Suprapubic skin (tissue), 4 donors: Measurements from ENCODE around the gene SLITRK1. TPM values are rescaled to one million over a fixed set of nuclear protein-coding genes. Genes with fewer than 3 reads are reported as not detected.

Experiments used
- DNase-seq, 2 donors: peaks; one replicate each; pipeline ENCODE4 v3.0.0-alpha.2; 2019; ENCODE audit warnings: low spot score in 2 of 2
- H3K27ac ChIP-seq: fragments of 200-600 bp; sonication (generic); one replicate; pipeline ENCODE4 v1.5.1; 2019
- H3K27me3 ChIP-seq: fragments of 200-600 bp; sonication (generic); one replicate; pipeline ENCODE4 v1.5.1; 2019
- H3K36me3 ChIP-seq: fragments of 200-600 bp; sonication (generic); one replicate; pipeline ENCODE4 v1.5.1; 2019
- H3K4me1 ChIP-seq: fragments of 200-600 bp; sonication (generic); one replicate; pipeline ENCODE4 v1.5.1; 2019
- H3K4me3 ChIP-seq: fragments of 200-600 bp; sonication (generic); one replicate; pipeline ENCODE4 v1.5.1; 2019; ENCODE audit warnings: mild to moderate bottlenecking
- H3K9me3 ChIP-seq: fragments of 200-600 bp; sonication (generic); one replicate; pipeline ENCODE4 v1.5.1; 2019
- CTCF ChIP-seq, 2 donors: fragments of 200-600 bp in 1 of 2; fragments of 450-650 bp in 1 of 2; sonication (generic) in 1 of 2; IDR thresholded peaks; one replicate each; pipeline ENCODE4 v1.5.1; 2016 to 2019; ENCODE audit warnings: antibody characterized with exemption in 2 of 2, mild to moderate bottlenecking in 1 of 2, moderate library complexity in 1 of 2
- EP300 ChIP-seq: sonication (generic); formaldehyde crosslinking; IDR thresholded peaks from one replicate; pipeline ENCODE4 v1.6.1; 2017; ENCODE audit warnings: antibody characterized with exemption
- POLR2A ChIP-seq, 2 donors: fragments of 450-650 bp; IDR thresholded peaks; one replicate each; pipeline ENCODE4 v1.6.1; 2017; ENCODE audit warnings: antibody characterized with exemption in 2 of 2, mild to moderate bottlenecking in 2 of 2, moderate library complexity in 2 of 2
- POLR2AphosphoS5 ChIP-seq, 3 donors: sonication (generic); formaldehyde crosslinking; IDR thresholded peaks; one replicate each; pipeline ENCODE4 v1.6.1; 2017; ENCODE audit warnings: antibody characterized with exemption in 3 of 3
- WGBS: methylation state at CpG from one replicate; pipeline ENCODE4 v1.1.5; 2018; 5-methylcytosine and 5-hydroxymethylcytosine counted together
- total RNA-seq, 4 donors: library from RNA; depleted of rRNA; stranded (reverse); fragments of >200 nt; gene quantifications; one replicate each; pipeline ENCODE4 v1.1.0, GENCODE V29; 2016

SLITRK1 gene
- total RNA-seq, 4 donors from 2014 or later, result not detected

- Histone ChIP-seq H3K36me3 (no peaks in the 10 kb centered on the region), H3K4me1 (no peaks in the 10 kb centered on the region), H3K27ac (no peak overlapping the region), H3K4me3 (no peak overlapping the region), H3K27me3 (no peaks in the 10 kb centered on the region), H3K9me3 (no peaks in the 10 kb centered on the region)
- TF ChIP-seq CTCF (IDR thresholded peaks at IDR 0.05) (no peak), POLR2A (IDR thresholded peaks at IDR 0.05) (no peak), POLR2AphosphoS5 (IDR thresholded peaks at IDR 0.05) (no peak), EP300 (no peak)
- no peak for DNase-seq
- 39% methylated on average over 2 of the region's 2 CpGs for WGBS
Measured at GRCh38 chr13:83829810-83830209, 52.5 kb downstream of the SLITRK1 start.

- H3K27ac ChIP-seq, result no peak overlapping the region
- H3K4me3 ChIP-seq, result no peak overlapping the region
- TF ChIP-seq POLR2AphosphoS5 (IDR thresholded peaks at IDR 0.05), result no peak
- no peak for TF ChIP-seq CTCF (IDR thresholded peaks at IDR 0.05)
- no peak for TF ChIP-seq EP300
- no peak for TF ChIP-seq POLR2A (IDR thresholded peaks at IDR 0.05)
- H3K4me1 ChIP-seq, result no peaks in the 10 kb centered on the region
- DNase-seq, result no peak
- H3K9me3 ChIP-seq, result no peaks in the 10 kb centered on the region
- no peaks in the 10 kb centered on the region for H3K36me3 ChIP-seq
- H3K27me3 ChIP-seq, result no peaks in the 10 kb centered on the region
Measured at GRCh38 chr13:83827338-83827737, 54.9 kb downstream of the SLITRK1 start.
